Activated CD4-positive, alpha-beta memory T cell treated with anti-CD3 and anti-CD28 coated beads for 36 hours (primary cell): ENCODE measurements around the gene RGPD3. TPM values are rescaled to one million over a fixed set of nuclear protein-coding genes. Genes with fewer than 3 reads are reported as not detected.
"Not testable (repeated sequence)": the region's sequence is repeated elsewhere in the genome, so short reads cannot be mapped to it uniquely, and the experiment has no call there.

Experiments used
- CTCF ChIA-PET: fragments of 350-600 bp; sonication (Branson Sonifier 250); formaldehyde crosslinking; loops from one replicate; lab custom pipeline; 2021; ENCODE audit warnings: antibody characterized with exemption, inconsistent platforms; lab: Charles Lee
- POLR2A ChIA-PET: fragments of 350-600 bp; sonication (Branson Sonifier 250); formaldehyde crosslinking; loops from one replicate; lab custom pipeline; 2021; ENCODE audit warnings: antibody characterized with exemption; lab: Charles Lee
- DNase-seq: peaks from one replicate; pipeline ENCODE4 v3.0.0-alpha.2; 2020
- H3K27ac Mint-ChIP-seq: one replicate; pipeline ENCODE4 v1.8.0; 2021; ENCODE audit warnings: mixed read lengths
- H3K27me3 Mint-ChIP-seq: one replicate; pipeline ENCODE4 v1.8.0; 2021; ENCODE audit warnings: mixed read lengths
- H3K36me3 Mint-ChIP-seq: one replicate; pipeline ENCODE4 v1.8.0; 2021; ENCODE audit warnings: mixed read lengths
- H3K4me1 Mint-ChIP-seq: one replicate; pipeline ENCODE4 v1.8.0; 2021; ENCODE audit warnings: low read depth, mixed read lengths
- H3K4me3 Mint-ChIP-seq: one replicate; pipeline ENCODE4 v1.8.0; 2021; ENCODE audit warnings: mild to moderate bottlenecking, mixed read lengths
- H3K9me3 Mint-ChIP-seq: one replicate; pipeline ENCODE4 v1.8.0; 2021; ENCODE audit warnings: mixed read lengths
- intact Hi-C: fragments of 100-400 bp; cut with micrococcal nuclease; formaldehyde crosslinking; loops from one replicate; pipeline ENCODE4 v1.15.1; 2023
- total RNA-seq, 2 experiments: library from RNA; stranded (reverse); gene quantifications; one replicate each; pipeline ENCODE4 v1.2.3, GENCODE V29; 2021

Gene RGPD3
- total RNA-seq, result under 1 TPM; 0.24 to 0.31 TPM

- intact Hi-C loops, POLR2A ChIA-PET, H3K4me3 Mint-ChIP-seq, H3K36me3 Mint-ChIP-seq, H3K4me1 Mint-ChIP-seq, DNase-seq, H3K27ac Mint-ChIP-seq, H3K27me3 Mint-ChIP-seq, H3K9me3 Mint-ChIP-seq, CTCF ChIA-PET: not testable (repeated sequence)
Measured at GRCh38 chr2:106468107-106468506, at the start of gene RGPD3. Gene RGPD3, minus strand, starts transcription at chr2:106468413. Its CDS starts 125 bp downstream, at chr2:106468288.

- peaks cover 7% of the 10 kb centered on the region for H3K4me1 Mint-ChIP-seq
- intact Hi-C loops, result no loop called here
- no peak overlapping the region for H3K4me3 Mint-ChIP-seq
- ChIA-PET POLR2A (no interaction called here), CTCF (no interaction called here)
- H3K9me3 Mint-ChIP-seq, result no peaks in the 10 kb centered on the region
- no peak overlapping the region for H3K27ac Mint-ChIP-seq
- peaks cover 2% of the 10 kb centered on the region for H3K27me3 Mint-ChIP-seq
- H3K36me3 Mint-ChIP-seq, result no peaks in the 10 kb centered on the region
- DNase-seq, result no peak
Measured at GRCh38 chr2:106517329-106517728, 49.1 kb upstream of the RGPD3 start.

- peaks cover 11% of the 10 kb centered on the region for H3K4me1 Mint-ChIP-seq
- H3K36me3 Mint-ChIP-seq, result no peaks in the 10 kb centered on the region
- POLR2A ChIA-PET, result no interaction called here
- no peak overlapping the region for H3K4me3 Mint-ChIP-seq
- no peak for DNase-seq
- intact Hi-C loops, result no loop called here
- H3K27ac Mint-ChIP-seq, result no peak overlapping the region
- CTCF ChIA-PET, result no interaction called here
- peaks cover 2% of the 10 kb centered on the region for H3K27me3 Mint-ChIP-seq
- H3K9me3 Mint-ChIP-seq, result no peaks in the 10 kb centered on the region
Measured at GRCh38 chr2:106516864-106517263, 48.7 kb upstream of the RGPD3 start.

GRCh38 chr2:106516436-106516835, 48.2 kb upstream of the RGPD3 start:
- H3K4me1 Mint-ChIP-seq, result peaks cover 15% of the 10 kb centered on the region
- no peaks in the 10 kb centered on the region for H3K9me3 Mint-ChIP-seq
- no peak for DNase-seq
- ChIA-PET CTCF (no interaction called here), POLR2A (no interaction called here)
- no peak overlapping the region for H3K4me3 Mint-ChIP-seq
- H3K27ac Mint-ChIP-seq, result no peak overlapping the region
- H3K36me3 Mint-ChIP-seq, result no peaks in the 10 kb centered on the region
- H3K27me3 Mint-ChIP-seq, result peaks cover 2% of the 10 kb centered on the region
- intact Hi-C loops, result no loop called here

DNA sequence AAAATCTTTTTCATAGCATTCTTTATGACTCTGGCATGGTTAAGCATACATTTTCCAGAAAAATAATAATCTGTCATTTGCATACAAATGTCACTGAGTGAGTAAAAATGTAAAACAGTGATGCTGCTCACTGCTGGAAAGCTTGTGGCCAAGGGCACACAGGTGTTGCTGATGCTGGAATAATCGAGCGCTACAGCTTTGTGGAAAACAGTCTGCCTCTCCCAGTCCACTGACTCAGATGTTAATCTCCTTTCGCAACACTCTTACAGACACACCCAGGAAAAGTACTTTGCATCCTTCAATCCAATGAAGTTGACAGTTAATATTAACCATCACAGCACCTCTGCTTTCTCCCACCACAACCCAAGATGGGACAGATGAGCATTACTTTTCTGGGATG, 46.6 kb upstream of the RGPD3 start:
- Mint-ChIP-seq H3K27ac (peak overlapping the region; percentile 56), H3K4me1 (peaks cover 20% of the 10 kb centered on the region)
- POLR2A ChIA-PET, result interaction anchor here (1.5 kb wide), 1 partner anchor 8 kb away, joined by 3 read pairs; no protein-coding TSS in a partner anchor
- DNase-seq, result peak; percentile 22
- H3K36me3 Mint-ChIP-seq, intact Hi-C loops, H3K9me3 Mint-ChIP-seq, H3K27me3 Mint-ChIP-seq, H3K4me3 Mint-ChIP-seq, CTCF ChIA-PET: not testable (repeated sequence)

GRCh38 chr2:106513391-106513790, 45.2 kb upstream of the RGPD3 start:
- DNase-seq, POLR2A ChIA-PET, CTCF ChIA-PET, H3K27me3 Mint-ChIP-seq, H3K36me3 Mint-ChIP-seq, H3K4me3 Mint-ChIP-seq, H3K27ac Mint-ChIP-seq, H3K9me3 Mint-ChIP-seq, intact Hi-C loops: not testable (repeated sequence)
- peaks cover 20% of the 10 kb centered on the region for H3K4me1 Mint-ChIP-seq

DNA sequence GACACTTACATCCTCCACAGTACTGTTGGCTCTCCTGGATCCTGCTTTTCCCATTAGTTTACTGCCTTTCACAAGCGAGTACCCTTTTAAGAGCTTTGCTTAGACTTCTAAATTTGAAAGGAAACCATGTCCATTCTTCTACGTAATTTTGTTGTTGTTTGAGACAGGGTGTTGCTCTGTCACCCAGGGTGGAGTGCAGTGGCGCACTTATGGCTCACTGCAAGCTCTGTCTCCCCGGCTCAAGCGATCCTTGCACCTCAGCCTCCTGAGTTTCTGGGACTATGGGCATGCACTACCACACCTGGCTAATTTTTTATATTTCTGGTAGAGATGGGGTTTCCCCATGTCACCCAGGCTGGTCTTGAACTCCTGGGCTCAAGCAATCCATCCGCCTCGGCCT, 43.7 kb upstream of the RGPD3 start:
- CTCF ChIA-PET, intact Hi-C loops, H3K4me3 Mint-ChIP-seq, DNase-seq, H3K9me3 Mint-ChIP-seq, H3K36me3 Mint-ChIP-seq, H3K27me3 Mint-ChIP-seq, POLR2A ChIA-PET: not testable (repeated sequence)
- Mint-ChIP-seq H3K4me1 (peaks cover 20% of the 10 kb centered on the region), H3K27ac (peak overlapping the region; percentile 11)

GRCh38 chr2:106511476-106511901, 43.3 kb upstream of the RGPD3 start:
- H3K36me3 Mint-ChIP-seq, H3K9me3 Mint-ChIP-seq, H3K4me3 Mint-ChIP-seq, intact Hi-C loops, POLR2A ChIA-PET, CTCF ChIA-PET, H3K27me3 Mint-ChIP-seq: not testable (repeated sequence)
- DNase-seq, result peak; percentile 78
- H3K4me1 Mint-ChIP-seq, result peaks cover 22% of the 10 kb centered on the region
- H3K27ac Mint-ChIP-seq, result peak overlapping the region; percentile 11

GRCh38 chr2:106510791-106511190, 42.6 kb upstream of the RGPD3 start:
- intact Hi-C loops, H3K36me3 Mint-ChIP-seq, H3K27ac Mint-ChIP-seq, H3K9me3 Mint-ChIP-seq, H3K4me3 Mint-ChIP-seq, CTCF ChIA-PET, H3K27me3 Mint-ChIP-seq, DNase-seq: not testable (repeated sequence)
- POLR2A ChIA-PET, result interaction anchor here (0.6 kb wide), 1 partner anchor 698 kb away, joined by 3 read pairs; no protein-coding TSS in a partner anchor
- H3K4me1 Mint-ChIP-seq, result peaks cover 23% of the 10 kb centered on the region

- H3K4me3 Mint-ChIP-seq, CTCF ChIA-PET, intact Hi-C loops, H3K9me3 Mint-ChIP-seq, POLR2A ChIA-PET, H3K36me3 Mint-ChIP-seq, H3K27ac Mint-ChIP-seq, DNase-seq, H3K27me3 Mint-ChIP-seq: not testable (repeated sequence)
- H3K4me1 Mint-ChIP-seq, result peaks cover 17% of the 10 kb centered on the region
Measured at GRCh38 chr2:106509374-106509770, 41.2 kb upstream of the RGPD3 start.

GRCh38 chr2:106508660-106509373, 40.6 kb upstream of the RGPD3 start:
- not testable (repeated sequence) for H3K9me3 Mint-ChIP-seq

DNA sequence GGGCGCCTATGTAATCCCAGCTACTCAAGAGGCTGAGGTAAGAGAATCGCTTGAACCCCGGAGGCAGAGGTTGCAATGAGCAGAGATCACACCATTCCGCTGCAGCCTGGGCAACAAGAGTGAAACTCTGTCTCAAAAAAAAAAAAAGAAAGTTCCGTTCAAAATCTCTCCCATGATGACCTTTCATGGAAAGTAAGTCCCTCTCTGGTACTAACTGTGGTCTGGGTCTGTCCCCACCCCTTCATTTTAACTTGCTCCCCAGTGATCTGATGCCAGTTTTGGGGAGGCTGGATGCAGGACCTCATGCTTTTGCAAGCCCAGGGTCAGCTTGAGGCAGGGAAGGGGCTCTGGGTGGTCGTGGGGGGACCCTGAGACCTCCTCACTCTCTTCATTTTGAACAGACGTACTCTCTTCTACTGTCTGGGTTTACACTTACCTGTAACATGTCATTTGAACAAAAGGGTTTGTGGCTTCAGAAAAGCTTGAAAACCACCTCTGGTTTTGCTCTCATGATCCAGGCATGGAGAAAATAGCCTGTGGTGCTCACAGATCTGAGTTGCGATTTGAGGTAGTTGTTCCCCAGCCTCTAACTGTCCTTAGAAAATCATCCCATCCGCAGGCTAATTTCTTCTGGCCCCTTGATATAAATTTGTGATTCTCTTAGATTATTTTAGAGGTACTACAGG, 37.9 kb upstream of the RGPD3 start:
- H3K27ac Mint-ChIP-seq, H3K4me3 Mint-ChIP-seq: not testable (repeated sequence)

More at GRCh38 chr2:106508660-106509373, 40.6 kb upstream of the RGPD3 start:
- intact Hi-C loops, H3K27me3 Mint-ChIP-seq, H3K4me3 Mint-ChIP-seq, H3K36me3 Mint-ChIP-seq, DNase-seq, H3K27ac Mint-ChIP-seq, CTCF ChIA-PET, POLR2A ChIA-PET: not testable (repeated sequence)
- peaks cover 17% of the 10 kb centered on the region for H3K4me1 Mint-ChIP-seq

More for the DNA sequence above, 37.9 kb upstream of the RGPD3 start:
- intact Hi-C loops, H3K27me3 Mint-ChIP-seq, DNase-seq, POLR2A ChIA-PET, H3K9me3 Mint-ChIP-seq, CTCF ChIA-PET, H3K4me1 Mint-ChIP-seq, H3K36me3 Mint-ChIP-seq: not testable (repeated sequence)
